ENCODE data around the gene USH2A.

The USH2A gene

DNA sequence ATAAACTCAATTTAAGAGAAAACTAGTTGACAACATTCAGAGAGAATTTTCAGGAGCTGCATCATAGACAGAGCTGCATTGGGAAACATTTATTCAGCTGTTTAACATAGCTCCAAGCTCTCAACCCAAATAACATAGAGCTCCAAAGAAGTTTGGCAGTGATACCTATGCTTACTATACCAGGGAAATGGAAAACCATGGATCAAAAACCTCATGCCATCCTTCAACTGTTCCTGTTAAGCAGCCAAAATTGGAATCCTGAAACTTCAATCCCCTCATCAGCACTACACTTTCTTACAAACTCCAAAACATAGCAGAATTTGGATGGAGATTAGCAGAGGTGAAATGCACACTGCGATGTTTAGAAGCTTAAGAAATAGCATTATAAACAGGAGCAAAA, 164.4 kb downstream of the USH2A start:
- no peak for DNase-seq

DNA sequence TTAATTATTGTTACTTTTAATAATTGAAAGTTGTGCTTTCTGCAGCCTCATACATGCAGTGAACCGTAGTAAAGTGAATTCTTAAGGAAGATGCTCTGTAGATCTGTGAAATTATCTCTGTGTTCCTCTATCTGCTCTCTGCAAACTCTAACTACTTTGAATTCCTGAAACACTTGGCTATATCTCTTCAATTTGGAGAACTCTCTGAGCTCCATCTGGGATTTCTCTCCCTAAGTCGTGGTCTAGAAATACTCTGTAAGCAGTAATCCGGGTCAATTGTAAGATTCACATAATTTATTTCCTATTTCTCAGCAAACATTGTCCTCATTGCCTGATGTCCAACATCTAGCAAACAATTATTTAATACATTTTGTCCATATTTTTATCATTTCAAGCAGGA, 164.9 kb downstream of the USH2A start:
- DNase-seq: no peak

DNA sequence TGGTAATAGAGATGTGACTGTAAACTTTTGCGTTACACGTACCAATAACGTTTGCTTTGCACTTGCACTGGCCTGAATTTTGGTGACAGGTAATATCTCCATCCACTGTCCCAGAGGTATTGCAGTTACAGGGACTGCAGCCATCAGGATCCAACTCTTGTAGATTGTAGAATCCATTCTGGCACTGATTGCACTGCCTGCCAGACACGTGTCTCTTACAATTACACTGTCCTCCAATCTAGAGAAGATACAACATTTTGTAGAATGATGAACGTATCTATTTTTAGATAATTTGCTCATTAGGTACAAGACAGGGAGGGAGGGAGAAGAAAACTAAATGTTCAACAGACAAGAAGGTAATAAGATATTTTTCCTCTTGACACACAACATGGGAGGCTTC, 172.4 kb downstream of the USH2A start:
- DNase-seq: no peak

GRCh38 chr1:216248628-216249027, 174.6 kb downstream of the USH2A start:
- no peak for DNase-seq

GRCh38 chr1:216247937-216248336, 175.3 kb downstream of the USH2A start:
- no peak for DNase-seq

- DNase-seq: no peak
These were observed 176.6 kb downstream of the USH2A start for GRCh38 chr1:216246577-216247203.

DNA sequence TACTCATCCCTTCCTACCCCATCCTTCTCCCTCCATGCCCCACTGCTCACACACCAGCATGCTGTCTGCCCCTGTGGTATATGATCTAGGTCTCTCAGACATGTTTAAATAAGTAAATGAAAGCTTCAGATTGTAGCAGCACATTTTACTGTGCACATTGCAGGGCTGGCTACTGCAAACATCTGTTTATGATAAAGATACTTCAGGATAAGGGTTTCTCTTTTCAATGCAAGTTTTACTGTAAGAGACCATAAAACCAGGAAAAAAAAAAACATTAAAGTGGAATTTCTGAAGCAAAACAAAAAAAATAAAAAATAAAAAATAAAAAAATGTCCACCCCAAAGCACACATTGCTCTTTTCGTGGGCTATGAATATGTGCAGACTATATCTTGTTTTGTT, 184.4 kb downstream of the USH2A start:
- no peak for DNase-seq

DNA sequence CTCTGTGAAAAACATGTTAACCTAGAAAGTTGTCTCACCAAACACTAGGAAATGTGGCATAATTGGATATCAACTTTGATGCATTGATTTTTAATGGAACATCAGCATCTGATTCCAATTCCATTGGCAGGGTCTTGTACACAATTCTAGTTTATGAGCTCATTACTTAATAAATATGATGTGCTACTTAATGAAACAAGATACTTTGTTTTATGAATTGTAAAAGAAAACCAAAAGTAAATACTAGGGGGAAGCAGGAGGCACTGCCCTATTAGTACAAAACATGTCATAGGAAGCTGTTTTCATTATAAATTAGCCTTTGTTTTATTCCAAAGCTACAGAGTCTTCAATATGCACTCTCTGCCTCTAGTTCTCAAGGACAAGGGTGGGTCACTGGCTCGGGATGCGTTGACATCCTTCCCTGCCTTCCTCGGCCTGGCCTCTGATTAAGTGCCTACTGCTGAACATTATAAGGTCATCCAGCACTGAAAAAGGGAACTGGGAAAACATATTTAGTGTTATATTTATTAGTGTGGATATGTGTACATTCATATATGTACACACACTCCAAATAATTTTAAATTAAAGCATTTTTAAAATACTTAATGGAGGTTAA, 185.2 kb downstream of the USH2A start:
- DNase-seq: no peak

GRCh38 chr1:216224233-216224632, 199.0 kb downstream of the USH2A start:
- DNase-seq: no peak

- no peak for DNase-seq
These were observed 199.8 kb downstream of the USH2A start for GRCh38 chr1:216223486-216223885.

DNA sequence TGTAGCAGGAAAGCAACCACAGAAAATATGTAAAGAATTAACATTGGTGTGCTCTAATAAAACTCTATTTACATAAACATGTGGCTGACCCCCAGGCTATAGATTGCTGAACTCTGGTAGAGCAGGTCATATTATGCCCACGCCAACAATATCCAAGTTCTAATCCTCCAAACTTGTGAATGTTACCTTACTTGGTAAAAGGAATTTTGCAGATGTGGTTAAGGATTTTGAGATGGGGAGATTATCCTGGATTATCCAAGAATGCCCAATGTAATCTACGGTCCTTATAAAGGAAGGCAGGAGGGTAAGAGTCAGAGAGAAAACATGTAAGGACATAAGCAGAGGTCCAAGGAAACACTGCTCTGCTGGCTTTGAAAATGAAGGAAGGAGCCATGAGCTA, 201.0 kb downstream of the USH2A start:
- no peak for DNase-seq

DNA sequence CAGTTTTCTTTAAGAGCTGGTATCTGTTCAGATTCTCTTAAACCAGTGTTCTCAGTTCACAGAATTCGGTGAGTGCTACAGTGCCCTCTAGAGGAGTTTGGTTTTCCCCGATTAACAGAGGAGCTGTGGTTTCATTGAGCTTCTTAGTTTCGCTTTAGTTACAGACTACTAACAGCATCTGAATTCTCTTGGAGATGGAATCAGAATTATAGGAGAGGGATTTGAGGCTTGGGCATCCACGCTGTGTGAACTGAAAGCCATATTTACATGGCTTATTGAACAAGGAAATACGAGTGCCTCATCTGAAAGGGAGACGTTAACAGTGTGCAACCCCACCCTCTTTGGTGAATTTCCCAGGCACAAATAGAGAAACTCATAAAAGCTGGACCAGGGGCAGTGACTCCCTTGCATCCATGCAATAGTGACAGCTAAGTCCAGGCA, 202.0 kb downstream of the USH2A start:
- DNase-seq: no peak

DNA sequence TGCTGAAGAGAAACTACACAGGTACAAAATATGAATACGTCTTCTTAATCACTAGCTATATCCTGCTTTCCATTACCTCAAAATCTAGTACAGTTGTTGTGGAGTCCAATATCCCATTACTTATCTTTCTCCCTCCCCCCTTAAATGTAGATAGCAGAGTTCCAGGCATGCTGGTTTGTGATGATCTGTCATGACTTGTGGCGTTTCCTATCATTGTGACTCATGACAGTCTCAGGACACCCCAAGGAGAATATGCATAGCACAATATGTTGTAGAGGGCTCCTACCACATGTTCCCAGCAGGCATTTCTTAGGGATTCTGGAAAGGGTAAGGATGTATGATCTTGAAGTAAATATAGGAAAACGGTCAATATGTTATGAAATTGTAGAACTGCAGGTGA, 206.9 kb downstream of the USH2A start:
- no peak for DNase-seq

GRCh38 chr1:216215169-216215568, 208.1 kb downstream of the USH2A start:
- no peak for DNase-seq

- no peak for DNase-seq
These were observed 210.4 kb downstream of the USH2A start for GRCh38 chr1:216212826-216213225.

- DNase-seq: no peak
These were observed 213.2 kb downstream of the USH2A start for GRCh38 chr1:216210081-216210480.

DNA sequence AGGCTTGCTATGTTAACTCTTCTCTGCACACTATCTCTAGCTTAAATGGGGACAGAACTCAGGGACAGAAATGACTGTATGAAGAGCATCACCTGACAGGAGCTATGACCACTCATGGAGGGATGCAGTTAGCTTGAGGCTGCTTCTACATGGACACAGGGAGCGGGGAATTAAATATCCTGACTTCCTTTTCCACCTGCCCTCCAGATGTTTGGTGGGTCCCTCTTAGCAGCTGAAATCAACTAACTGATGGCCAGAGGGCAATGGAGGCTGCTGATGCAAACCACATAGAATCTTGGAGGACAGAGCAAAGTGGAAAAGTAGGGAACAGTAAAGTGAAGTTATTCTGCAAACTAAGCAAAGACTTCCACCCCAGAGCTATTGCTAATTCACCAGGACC, 214.1 kb downstream of the USH2A start:
- DNase-seq: no peak

GRCh38 chr1:216207154-216207553, 216.1 kb downstream of the USH2A start:
- DNase-seq: no peak

- no peak for DNase-seq
These were observed 218.1 kb downstream of the USH2A start for GRCh38 chr1:216205176-216205575.

DNA sequence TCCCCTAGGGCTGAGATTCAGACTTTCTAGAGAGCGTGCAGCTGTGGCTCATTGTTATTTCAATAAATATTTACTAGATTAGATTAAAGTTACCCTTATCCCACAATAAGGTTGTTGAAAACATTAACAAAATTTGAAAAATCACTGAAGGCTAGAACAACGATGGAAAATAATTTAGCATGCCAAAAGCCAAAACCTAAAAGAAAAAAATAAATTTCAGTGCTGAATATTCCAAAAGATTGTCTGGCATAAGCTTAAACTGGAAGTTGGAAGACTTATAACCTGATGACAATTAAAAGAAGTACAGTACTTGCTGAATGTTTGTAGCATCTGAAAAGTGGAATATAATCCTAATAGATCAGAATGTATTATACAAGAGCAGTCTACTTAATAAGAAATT, 221.3 kb downstream of the USH2A start:
- no peak for DNase-seq

- DNase-seq: no peak
These were observed 222.3 kb downstream of the USH2A start for GRCh38 chr1:216200941-216201340.

DNA sequence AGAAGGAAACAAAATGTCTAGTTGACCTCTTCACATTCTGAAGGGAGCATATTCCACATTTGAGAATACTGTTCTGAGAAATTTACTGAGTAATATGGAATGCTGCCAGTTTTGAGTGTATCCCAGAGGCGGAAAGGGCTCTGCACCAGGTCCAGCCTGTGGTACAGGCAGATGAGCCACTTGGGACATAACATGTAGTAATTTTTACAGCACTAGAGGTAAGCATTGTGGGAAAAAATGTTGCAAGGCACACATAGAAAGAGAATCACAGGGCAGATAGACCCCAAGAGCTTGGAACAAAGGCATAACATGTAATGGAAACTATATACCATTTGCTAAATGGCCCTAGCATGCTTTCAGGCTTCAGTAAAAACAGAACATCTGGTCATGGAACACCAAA, 228.5 kb downstream of the USH2A start:
- DNase-seq: no peak

DNA sequence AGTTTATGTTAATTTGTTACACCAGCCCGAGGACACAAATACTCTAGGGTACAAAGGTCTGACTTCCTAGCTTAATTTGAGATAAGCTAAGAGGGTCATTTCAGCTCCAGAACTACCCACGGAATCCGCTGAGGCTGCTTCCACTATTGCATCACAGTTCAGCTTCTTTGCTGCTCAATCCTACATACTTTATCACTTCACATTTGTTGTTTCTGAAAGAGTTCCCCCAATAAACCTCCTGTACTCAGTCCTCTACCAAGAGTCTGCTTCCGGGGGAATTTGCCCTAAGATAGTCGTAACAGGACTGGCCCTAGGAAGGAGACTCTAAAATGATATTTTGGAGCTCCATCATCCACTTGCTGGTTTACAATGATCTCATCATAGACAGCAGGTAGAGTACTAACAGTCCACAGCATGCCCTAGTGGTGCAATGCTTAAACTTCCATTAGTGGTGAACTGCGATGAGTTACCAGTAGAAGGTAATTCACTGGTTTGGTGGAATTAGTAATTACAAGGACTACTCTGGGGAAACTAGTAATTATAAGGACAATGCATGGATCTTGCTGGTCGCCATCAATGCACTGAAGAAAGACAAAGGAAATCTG, 229.3 kb downstream of the USH2A start:
- no peak for DNase-seq

- no peak for DNase-seq
These were observed 232.8 kb downstream of the USH2A start for GRCh38 chr1:216190438-216190837.

GRCh38 chr1:216186816-216187215, 236.4 kb downstream of the USH2A start:
- no peak for DNase-seq

Data from stimulated activated CD4-positive, alpha-beta T cell treated with anti-CD3 and anti-CD28 coated beads, Interleukin-2, amount 100 ng/mL, for 48 hours (primary cell).